Activated naive CD4-positive, alpha-beta T cell treated with anti-CD3 and anti-CD28 coated beads, Interleukin-2, amount 10 ng/mL, durations not matched to agents 7 days and 5 days (primary cell): ENCODE measurements around the gene MZT2B.
"Not testable (repeated sequence)": the region's sequence is repeated elsewhere in the genome, so short reads cannot be mapped to it uniquely, and the experiment has no call there.

Experiments
- CTCF ChIA-PET: fragments of 350-600 bp; sonication (Branson Sonifier 250); formaldehyde crosslinking; loops from one replicate; lab custom pipeline; 2021; ENCODE audit warnings: antibody characterized with exemption; lab: Charles Lee
- DNase-seq: peaks from one replicate; pipeline ENCODE4 v3.0.0-alpha.2; 2020
- H3K27ac Mint-ChIP-seq: one replicate; pipeline ENCODE4 v1.8.0; 2021; ENCODE audit warnings: mild to moderate bottlenecking, moderate library complexity, mixed read lengths
- H3K27me3 Mint-ChIP-seq: one replicate; pipeline ENCODE4 v1.8.0; 2021; ENCODE audit warnings: mild to moderate bottlenecking, mixed read lengths
- H3K36me3 Mint-ChIP-seq: one replicate; pipeline ENCODE4 v1.8.0; 2021; ENCODE audit warnings: mixed read lengths
- H3K4me1 Mint-ChIP-seq: one replicate; pipeline ENCODE4 v1.8.0; 2021; ENCODE audit warnings: mixed read lengths
- H3K4me3 Mint-ChIP-seq: one replicate; pipeline ENCODE4 v1.8.0; 2021; ENCODE audit warnings: mild to moderate bottlenecking, moderate library complexity, mixed read lengths
- H3K9me3 Mint-ChIP-seq: one replicate; pipeline ENCODE4 v1.8.0; 2021; ENCODE audit warnings: mixed read lengths

Gene MZT2B, protein sequence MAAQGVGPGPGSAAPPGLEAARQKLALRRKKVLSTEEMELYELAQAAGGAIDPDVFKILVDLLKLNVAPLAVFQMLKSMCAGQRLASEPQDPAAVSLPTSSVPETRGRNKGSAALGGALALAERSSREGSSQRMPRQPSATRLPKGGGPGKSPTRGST

GRCh38 chr2:130181880-130182682 is at the start of gene MZT2B:
MZT2B (plus strand) TSS chr2:130182262; CDS start chr2:130182283, 21 bp downstream.
- H3K9me3 Mint-ChIP-seq, H3K27me3 Mint-ChIP-seq: not testable (repeated sequence)
- Mint-ChIP-seq H3K4me1 (peaks cover 42% of the 10 kb centered on the region), H3K4me3 (peak within 1 kb of the TSS; percentile 92), H3K27ac (peak within 1 kb of the TSS; percentile 97), H3K36me3 (peaks cover 11% of the 10 kb centered on the region)
- peak; percentile 93 for DNase-seq
- CTCF ChIA-PET, result interaction anchor here (0.8 to 1.6 kb wide), 3 partner anchors 12 to 161 kb away, joined by 3 to 6 read pairs (median 4); partner anchors contain the start of gene IMP4

GRCh38 chr2:130135692-130136541 is 46.1 kb upstream of the MZT2B start:
- no peak overlapping the region for H3K4me3 Mint-ChIP-seq
- no peak overlapping the region for H3K27ac Mint-ChIP-seq
- peak; percentile 10 for DNase-seq
- H3K9me3 Mint-ChIP-seq, result no peaks in the 10 kb centered on the region
- H3K36me3 Mint-ChIP-seq, result no peaks in the 10 kb centered on the region
- CTCF ChIA-PET, result no interaction called here
- H3K4me1 Mint-ChIP-seq, result peaks cover 2% of the 10 kb centered on the region
- H3K27me3 Mint-ChIP-seq, result no peaks in the 10 kb centered on the region

DNA sequence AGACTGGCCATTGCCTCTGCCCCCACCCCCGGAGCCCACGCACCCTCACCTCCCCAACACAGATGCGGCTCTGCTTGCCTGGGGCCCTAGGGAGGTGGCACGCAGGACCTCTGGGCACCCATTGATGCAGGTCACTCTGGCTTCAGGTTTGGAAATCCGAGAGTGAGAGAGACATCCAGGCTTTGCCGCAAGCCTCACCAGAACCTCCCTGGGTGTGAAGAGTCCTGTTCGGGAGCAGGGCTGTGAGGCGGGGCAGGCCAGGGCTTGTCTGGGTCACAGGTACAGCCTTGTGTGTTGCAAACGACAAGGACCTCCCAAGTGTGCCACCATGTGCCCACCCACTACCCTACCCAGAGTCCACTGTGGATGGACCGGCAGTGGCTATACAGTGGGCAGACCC is 45.5 kb upstream of the MZT2B start:
- H3K27me3 Mint-ChIP-seq, H3K9me3 Mint-ChIP-seq, H3K36me3 Mint-ChIP-seq, CTCF ChIA-PET, H3K4me3 Mint-ChIP-seq, H3K4me1 Mint-ChIP-seq, H3K27ac Mint-ChIP-seq, DNase-seq: not testable (repeated sequence)

DNA sequence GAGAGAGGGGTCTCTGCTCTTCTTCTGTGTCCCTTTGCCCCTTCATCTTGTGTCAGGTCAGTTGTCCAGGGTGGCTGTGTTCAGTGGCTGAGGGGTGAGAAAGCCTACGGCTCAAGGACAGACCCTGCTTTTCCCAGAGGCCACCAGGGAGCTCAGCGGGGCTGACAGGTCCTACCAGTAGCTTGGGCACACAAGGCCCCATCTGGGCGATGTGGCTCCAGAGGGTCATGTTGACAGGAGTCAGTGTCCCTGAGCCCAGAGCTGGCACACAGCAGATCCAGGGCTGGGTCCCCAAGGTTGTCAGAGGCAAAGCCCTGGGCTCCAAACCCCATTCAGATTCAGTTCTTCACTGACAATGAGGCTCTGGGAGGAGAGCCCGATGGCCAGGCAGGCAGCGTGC is 44.9 kb upstream of the MZT2B start:
- H3K36me3 Mint-ChIP-seq, H3K4me3 Mint-ChIP-seq, H3K9me3 Mint-ChIP-seq, DNase-seq, CTCF ChIA-PET, H3K27ac Mint-ChIP-seq, H3K4me1 Mint-ChIP-seq, H3K27me3 Mint-ChIP-seq: not testable (repeated sequence)

DNA sequence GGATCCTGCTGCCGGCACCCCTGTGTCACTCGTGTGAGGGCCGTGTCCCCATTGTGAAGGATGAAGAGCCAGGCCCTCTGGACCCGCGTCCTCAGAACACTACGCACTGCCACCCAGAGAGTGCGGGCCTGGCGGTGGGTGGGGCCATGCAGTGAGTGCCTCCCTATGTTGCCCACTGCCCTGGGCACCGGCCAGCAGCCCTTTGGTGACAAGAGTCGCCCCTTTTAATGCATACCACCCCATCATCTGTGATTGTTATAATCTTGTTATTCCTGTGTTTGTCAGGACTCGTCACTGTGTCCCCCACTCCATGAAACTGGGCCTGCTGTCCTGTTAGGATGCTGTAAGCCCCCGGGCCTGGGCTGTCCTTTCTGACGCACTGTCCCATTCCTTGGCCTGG is 43.7 kb upstream of the MZT2B start:
- CTCF ChIA-PET, H3K9me3 Mint-ChIP-seq, H3K27ac Mint-ChIP-seq, DNase-seq, H3K36me3 Mint-ChIP-seq, H3K4me3 Mint-ChIP-seq, H3K4me1 Mint-ChIP-seq, H3K27me3 Mint-ChIP-seq: not testable (repeated sequence)

- H3K36me3 Mint-ChIP-seq, H3K27ac Mint-ChIP-seq, CTCF ChIA-PET, DNase-seq, H3K4me3 Mint-ChIP-seq, H3K9me3 Mint-ChIP-seq, H3K4me1 Mint-ChIP-seq: not testable (repeated sequence)
- peaks cover 14% of the 10 kb centered on the region for H3K27me3 Mint-ChIP-seq
These were observed 43.2 kb upstream of the MZT2B start for GRCh38 chr2:130138841-130139251.

- H3K27ac Mint-ChIP-seq, H3K9me3 Mint-ChIP-seq, DNase-seq, H3K36me3 Mint-ChIP-seq, CTCF ChIA-PET, H3K4me3 Mint-ChIP-seq: not testable (repeated sequence)
- peaks cover 22% of the 10 kb centered on the region for H3K27me3 Mint-ChIP-seq
- H3K4me1 Mint-ChIP-seq, result peaks cover 14% of the 10 kb centered on the region
These were observed 42.5 kb upstream of the MZT2B start for GRCh38 chr2:130139331-130140280.

GRCh38 chr2:130140516-130140915 is 41.5 kb upstream of the MZT2B start:
- CTCF ChIA-PET, H3K9me3 Mint-ChIP-seq, DNase-seq, H3K36me3 Mint-ChIP-seq, H3K4me3 Mint-ChIP-seq, H3K27ac Mint-ChIP-seq: not testable (repeated sequence)
- H3K4me1 Mint-ChIP-seq, result peaks cover 16% of the 10 kb centered on the region
- H3K27me3 Mint-ChIP-seq, result peaks cover 31% of the 10 kb centered on the region

DNA sequence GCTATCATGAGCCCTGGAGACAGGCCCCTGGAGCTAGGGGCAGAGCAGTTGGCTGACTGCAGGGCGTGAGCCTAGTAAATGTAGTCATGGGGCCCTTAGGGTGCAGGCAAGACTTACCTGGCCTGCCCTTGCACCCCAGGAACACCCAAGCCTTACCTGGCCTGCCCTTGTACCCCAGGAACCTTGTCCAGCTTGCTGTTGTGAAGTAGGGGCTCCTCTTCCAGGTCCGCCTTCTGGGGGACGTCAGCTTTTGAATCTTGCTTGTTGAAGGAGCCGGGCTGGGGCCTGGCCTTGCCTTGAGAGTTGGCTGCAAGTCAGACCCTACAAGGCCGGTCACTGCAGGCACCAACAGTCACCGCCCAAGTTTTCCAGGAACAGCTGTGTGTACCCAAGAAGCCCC is 41.1 kb upstream of the MZT2B start:
- Mint-ChIP-seq H3K27me3 (peaks cover 31% of the 10 kb centered on the region), H3K4me1 (peaks cover 16% of the 10 kb centered on the region)
- H3K9me3 Mint-ChIP-seq, H3K4me3 Mint-ChIP-seq, CTCF ChIA-PET, H3K27ac Mint-ChIP-seq, DNase-seq, H3K36me3 Mint-ChIP-seq: not testable (repeated sequence)

GRCh38 chr2:130141645-130142370 is 40.3 kb upstream of the MZT2B start:
- H3K4me1 Mint-ChIP-seq, result peaks cover 16% of the 10 kb centered on the region
- H3K36me3 Mint-ChIP-seq, H3K4me3 Mint-ChIP-seq, CTCF ChIA-PET, DNase-seq, H3K9me3 Mint-ChIP-seq, H3K27ac Mint-ChIP-seq: not testable (repeated sequence)
- H3K27me3 Mint-ChIP-seq, result peaks cover 36% of the 10 kb centered on the region

- peaks cover 16% of the 10 kb centered on the region for H3K4me1 Mint-ChIP-seq
These were observed 39.4 kb upstream of the MZT2B start for GRCh38 chr2:130142396-130143265.

GRCh38 chr2:130143266-130144039 is 38.6 kb upstream of the MZT2B start:
- H3K36me3 Mint-ChIP-seq, CTCF ChIA-PET, H3K9me3 Mint-ChIP-seq, H3K27ac Mint-ChIP-seq, DNase-seq: not testable (repeated sequence)
- Mint-ChIP-seq H3K4me1 (peaks cover 17% of the 10 kb centered on the region), H3K4me3 (peak overlapping the region; percentile 66), H3K27me3 (peaks cover 47% of the 10 kb centered on the region)

More at GRCh38 chr2:130142396-130143265, 39.4 kb upstream of the MZT2B start:
- CTCF ChIA-PET, H3K36me3 Mint-ChIP-seq, DNase-seq, H3K9me3 Mint-ChIP-seq, H3K27ac Mint-ChIP-seq: not testable (repeated sequence)
- Mint-ChIP-seq H3K4me3 (peak overlapping the region; percentile 18), H3K27me3 (peaks cover 44% of the 10 kb centered on the region)
